ENCODE results near the gene THBS2. TPM values are rescaled to one million over a fixed set of nuclear protein-coding genes. Genes with fewer than 3 reads are reported as not detected.

Gene THBS2
- total and polyA plus RNA-seq, 4 donors, result 5.5 to 35.4 (median 24.1) TPM

DNA sequence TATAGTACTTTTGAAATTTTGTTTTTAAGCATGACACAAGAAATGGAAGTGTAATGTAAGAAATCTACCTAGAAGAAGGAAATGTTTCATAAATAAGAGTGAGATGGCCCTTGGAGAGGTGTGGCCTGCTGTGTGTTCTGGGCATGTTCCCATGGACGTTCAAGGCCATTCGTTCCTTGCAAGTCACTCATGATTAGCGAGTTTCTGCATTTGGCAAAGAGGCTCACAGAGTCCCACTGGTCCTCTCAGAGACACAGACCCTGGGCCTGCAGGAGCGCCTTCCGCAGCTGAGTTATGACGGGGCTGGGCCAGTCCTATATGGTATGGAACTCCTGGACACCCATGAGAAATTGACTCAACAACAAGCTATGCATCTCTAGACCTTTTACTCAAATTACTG, 7.2 kb downstream of the THBS2 start:
- DNase-seq (no peak), ATAC-seq (ENCODE audit: insufficient read depth, low FRiP score) (no peak)
- WGBS, 2 donors, result 84 to 90% methylated on average over 6 of the region's 6 CpGs
- Histone ChIP-seq H3K4me3 (no peak overlapping the region), H3K36me3 (ENCODE audit: control insufficient read depth in 4 of 4, insufficient read depth in 4 of 4, low read length in 4 of 4) (peaks cover 0 to 10% (median 0%) of the 10 kb centered on the region in 4 donors), H3K4me1 (ENCODE audit: control insufficient read depth in 5 of 5, insufficient read depth in 5 of 5, low read length in 5 of 5) (no peaks in the 10 kb centered on the region), H3K9me3 (ENCODE audit: control insufficient read depth in 4 of 4, insufficient read depth in 3 of 4, low read length in 3 of 4) (peaks cover 0 to 1% (median 0%) of the 10 kb centered on the region in 4 donors), H3K27me3 (ENCODE audit: control insufficient read depth in 3 of 3, insufficient read depth in 3 of 3, low read length in 2 of 3) (peaks cover 0 to 6% (median 0%) of the 10 kb centered on the region in 3 donors), H3K9ac (ENCODE audit: insufficient read depth in 1 of 2, low read length in 2 of 2) (no peak overlapping the region), H3K27ac (ENCODE audit: low read depth in 1 of 2, low read length in 1 of 2) (no peak overlapping the region)
- TF ChIP-seq, protein P1, sequence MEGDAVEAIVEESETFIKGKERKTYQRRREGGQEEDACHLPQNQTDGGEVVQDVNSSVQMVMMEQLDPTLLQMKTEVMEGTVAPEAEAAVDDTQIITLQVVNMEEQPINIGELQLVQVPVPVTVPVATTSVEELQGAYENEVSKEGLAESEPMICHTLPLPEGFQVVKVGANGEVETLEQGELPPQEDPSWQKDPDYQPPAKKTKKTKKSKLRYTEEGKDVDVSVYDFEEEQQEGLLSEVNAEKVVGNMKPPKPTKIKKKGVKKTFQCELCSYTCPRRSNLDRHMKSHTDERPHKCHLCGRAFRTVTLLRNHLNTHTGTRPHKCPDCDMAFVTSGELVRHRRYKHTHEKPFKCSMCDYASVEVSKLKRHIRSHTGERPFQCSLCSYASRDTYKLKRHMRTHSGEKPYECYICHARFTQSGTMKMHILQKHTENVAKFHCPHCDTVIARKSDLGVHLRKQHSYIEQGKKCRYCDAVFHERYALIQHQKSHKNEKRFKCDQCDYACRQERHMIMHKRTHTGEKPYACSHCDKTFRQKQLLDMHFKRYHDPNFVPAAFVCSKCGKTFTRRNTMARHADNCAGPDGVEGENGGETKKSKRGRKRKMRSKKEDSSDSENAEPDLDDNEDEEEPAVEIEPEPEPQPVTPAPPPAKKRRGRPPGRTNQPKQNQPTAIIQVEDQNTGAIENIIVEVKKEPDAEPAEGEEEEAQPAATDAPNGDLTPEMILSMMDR (IDR thresholded peaks at IDR 0.05; ENCODE audit: control extremely low read depth, extremely low read depth), result no peak

- H3K9me3 ChIP-seq (ENCODE audit: control insufficient read depth in 4 of 4, insufficient read depth in 3 of 4, low read length in 3 of 4), result peaks cover 0 to 1% (median 0%) of the 10 kb centered on the region in 4 donors
- no peak overlapping the region for H3K9ac ChIP-seq (ENCODE audit: insufficient read depth in 1 of 2, low read length in 2 of 2)
- WGBS, 2 donors, result 92 to 94% methylated on average over 15 of the region's 15 CpGs
- peaks cover 0 to 10% (median 0%) of the 10 kb centered on the region in 4 donors for H3K36me3 ChIP-seq (ENCODE audit: control insufficient read depth in 4 of 4, insufficient read depth in 4 of 4, low read length in 4 of 4)
- DNase-seq (no peak), ATAC-seq (ENCODE audit: insufficient read depth, low FRiP score) (no peak)
- H3K27me3 ChIP-seq (ENCODE audit: control insufficient read depth in 3 of 3, insufficient read depth in 3 of 3, low read length in 2 of 3), result no peaks in the 10 kb centered on the region
- H3K4me3 ChIP-seq, result no peak overlapping the region
- no peak overlapping the region for H3K27ac ChIP-seq (ENCODE audit: low read depth in 1 of 2, low read length in 1 of 2)
- H3K4me1 ChIP-seq (ENCODE audit: control insufficient read depth in 5 of 5, insufficient read depth in 5 of 5, low read length in 5 of 5), result no peaks in the 10 kb centered on the region
- TF ChIP-seq, protein P1 (IDR thresholded peaks at IDR 0.05; ENCODE audit: control extremely low read depth, extremely low read depth), result no peak
Measured at GRCh38 chr6:169244684-169245383, 8.8 kb downstream of the THBS2 start.

GRCh38 chr6:169243661-169244060, 10.0 kb downstream of the THBS2 start:
- DNase-seq, result no peak
- Histone ChIP-seq H3K36me3 (ENCODE audit: control insufficient read depth in 4 of 4, insufficient read depth in 4 of 4, low read length in 4 of 4) (peaks cover 0 to 10% (median 0%) of the 10 kb centered on the region in 4 donors), H3K9ac (ENCODE audit: insufficient read depth in 1 of 2, low read length in 2 of 2) (no peak overlapping the region), H3K4me1 (ENCODE audit: control insufficient read depth in 5 of 5, insufficient read depth in 5 of 5, low read length in 5 of 5) (no peaks in the 10 kb centered on the region), H3K9me3 (ENCODE audit: control insufficient read depth in 4 of 4, insufficient read depth in 3 of 4, low read length in 3 of 4) (peaks cover 0 to 1% (median 0%) of the 10 kb centered on the region in 4 donors), H3K27ac (ENCODE audit: low read depth in 1 of 2, low read length in 1 of 2) (no peak overlapping the region), H3K27me3 (ENCODE audit: control insufficient read depth in 3 of 3, insufficient read depth in 3 of 3, low read length in 2 of 3) (no peaks in the 10 kb centered on the region), H3K4me3 (no peak overlapping the region)
- no peak for ATAC-seq (ENCODE audit: insufficient read depth, low FRiP score)
- TF ChIP-seq, protein P1 (IDR thresholded peaks at IDR 0.05; ENCODE audit: control extremely low read depth, extremely low read depth), result no peak
- 68 to 87% methylated on average over 1 of the region's 1 CpG for WGBS, 2 donors

All from lung (tissue), 12 donors.